Osteoblast (primary cell): ENCODE results near the gene BPIFB2. TPM values are rescaled to one million over a fixed set of nuclear protein-coding genes. Genes with fewer than 3 reads are reported as not detected.

Source experiments
- DNase-seq: peaks from one replicate; pipeline ENCODE4 v3.0.0; 2011; ENCODE audit warnings: low spot score, mixed read lengths; ENCODE audit not compliant: insufficient read length; ENCODE audit errors: missing footprints
- H2AFZ ChIP-seq: 2 replicates; pipeline ENCODE4 v1.6.0; 2011; ENCODE audit warnings: mild to moderate bottlenecking, low read length
- H3K27ac ChIP-seq: 2 replicates; pipeline ENCODE4 v1.5.1; 2011; ENCODE audit warnings: mild to moderate bottlenecking, low read depth, low read length, moderate library complexity
- H3K27me3 ChIP-seq: 2 replicates; pipeline ENCODE4 v1.6.0; 2012; ENCODE audit warnings: mild to moderate bottlenecking, control low read depth, inconsistent platforms, low read length, moderate library complexity; ENCODE audit not compliant: insufficient read depth
- H3K36me3 ChIP-seq: 2 replicates; pipeline ENCODE4 v1.5.1; 2011; ENCODE audit warnings: mild to moderate bottlenecking, low read length, control low read depth, moderate library complexity; ENCODE audit not compliant: insufficient read depth
- H3K4me1 ChIP-seq: 2 replicates; pipeline ENCODE4 v1.5.1; 2011; ENCODE audit warnings: mild to moderate bottlenecking, low read length, control low read depth, moderate library complexity; ENCODE audit not compliant: insufficient read depth
- H3K4me2 ChIP-seq: 2 replicates; pipeline ENCODE4 v1.6.0; 2011; ENCODE audit warnings: mild to moderate bottlenecking, low read length; ENCODE audit not compliant: insufficient read depth
- H3K4me3 ChIP-seq: fragments of 200-600 bp; sonication (generic); 3 replicates; pipeline ENCODE4 v1.5.1; 2012; ENCODE audit warnings: mild to moderate bottlenecking, low read length, inconsistent platforms; ENCODE audit not compliant: insufficient read depth
- H3K79me2 ChIP-seq: 2 replicates; pipeline ENCODE4 v1.6.0; 2012; ENCODE audit warnings: mild to moderate bottlenecking, low read length, control low read depth, inconsistent platforms; ENCODE audit not compliant: insufficient read depth
- H3K9me3 ChIP-seq: 2 replicates; pipeline ENCODE4 v1.5.1; 2011; ENCODE audit warnings: low read depth, low read length, control low read depth
- H4K20me1 ChIP-seq: 2 replicates; pipeline ENCODE4 v1.6.0; 2012; ENCODE audit warnings: mild to moderate bottlenecking, low read length, control low read depth; ENCODE audit not compliant: insufficient read depth
- CTCF ChIP-seq: IDR thresholded peaks from 2 replicates; pipeline ENCODE4 v1.5.1; 2011; ENCODE audit warnings: mild to moderate bottlenecking, low read depth, low read length, moderate library complexity; ENCODE audit errors: extremely low read depth
- total RNA-seq: library from RNA; depleted of rRNA; stranded (reverse); fragments of >200 nt; gene quantifications from 2 replicates; pipeline ENCODE4 v1.2.3, GENCODE V29; 2012

BPIFB2 gene
- total RNA-seq, 1 donor: not detected

DNA sequence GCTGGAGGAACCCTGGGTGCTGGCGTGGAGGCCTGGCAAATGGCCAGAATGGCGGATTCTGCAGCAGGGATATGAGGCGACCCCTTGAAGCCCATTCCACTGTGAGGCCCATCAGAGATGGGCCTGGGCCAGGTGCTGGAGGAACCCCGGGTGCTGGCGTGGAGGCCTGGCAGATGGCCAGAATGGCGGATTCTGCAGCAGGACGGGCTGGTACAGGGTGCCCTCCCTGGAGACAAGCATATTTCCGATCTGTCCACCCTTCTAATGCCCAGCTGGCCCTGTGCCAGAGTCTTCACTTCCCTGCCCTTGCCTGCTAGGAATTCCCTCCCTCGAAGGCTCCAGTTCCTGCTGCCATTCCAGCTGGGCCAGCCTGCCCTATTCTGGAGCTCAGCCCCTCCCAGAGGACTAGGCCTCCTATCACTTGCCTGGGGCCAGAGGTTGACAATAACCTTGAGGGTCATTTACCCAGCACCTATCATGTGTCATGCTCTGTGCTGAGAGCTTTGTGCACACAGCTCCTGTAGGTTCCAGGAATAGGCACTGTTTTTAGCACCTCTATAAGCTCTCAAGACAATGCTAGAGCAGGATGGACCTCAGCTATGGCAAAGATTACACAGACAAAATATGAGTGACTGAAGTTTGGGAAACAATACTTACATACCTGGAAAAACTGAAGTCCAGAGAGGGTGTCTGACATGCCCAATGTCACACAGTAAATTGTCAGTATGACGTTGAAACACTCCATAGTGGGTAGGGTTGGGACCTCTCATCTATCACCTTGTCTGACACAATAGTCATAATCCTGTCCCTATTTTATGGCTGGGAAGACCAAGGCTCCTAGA is 24.7 kb upstream of the BPIFB2 start:
- Histone ChIP-seq H3K4me3 (no peak overlapping the region), H3K4me2 (no peak overlapping the region), H3K4me1 (no peaks in the 10 kb centered on the region), H3K27ac (no peak overlapping the region), H3K36me3 (no peaks in the 10 kb centered on the region), H3K9me3 (no peaks in the 10 kb centered on the region), H3K79me2 (no peaks in the 10 kb centered on the region), H4K20me1 (no peaks in the 10 kb centered on the region), H2AFZ (no peak overlapping the region), H3K27me3 (no peaks in the 10 kb centered on the region)
- no peak for DNase-seq
- no peak for TF ChIP-seq CTCF

GRCh38 chr20:32983459-32984112 is 23.9 kb upstream of the BPIFB2 start:
- no peak overlapping the region for H3K27ac ChIP-seq
- H3K79me2 ChIP-seq: no peaks in the 10 kb centered on the region
- H4K20me1 ChIP-seq: no peaks in the 10 kb centered on the region
- TF ChIP-seq CTCF: no peak
- H3K36me3 ChIP-seq: no peaks in the 10 kb centered on the region
- no peak overlapping the region for H3K4me2 ChIP-seq
- DNase-seq: no peak
- H3K9me3 ChIP-seq: no peaks in the 10 kb centered on the region
- no peaks in the 10 kb centered on the region for H3K27me3 ChIP-seq
- no peaks in the 10 kb centered on the region for H3K4me1 ChIP-seq
- no peak overlapping the region for H3K4me3 ChIP-seq
- no peak overlapping the region for H2AFZ ChIP-seq

DNA sequence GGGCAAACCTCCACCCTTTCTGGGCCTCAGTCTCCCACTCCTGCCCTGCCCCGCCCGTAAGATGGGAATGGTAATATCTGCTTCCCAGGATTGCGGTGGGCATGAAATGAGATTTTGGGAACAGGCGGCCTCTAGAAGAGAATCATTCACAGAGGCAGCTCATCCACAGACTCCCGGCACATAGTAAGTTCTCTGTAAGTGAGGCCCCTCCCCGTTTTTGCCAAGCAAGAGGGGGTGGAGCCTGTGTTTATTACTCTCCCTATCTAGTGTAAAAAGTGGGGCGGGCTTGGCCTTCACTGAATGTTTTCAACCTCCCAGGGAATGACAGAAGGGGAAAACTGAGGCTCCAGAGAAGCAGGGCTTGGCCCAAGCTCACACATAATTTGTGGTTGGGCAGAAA is 23.3 kb upstream of the BPIFB2 start:
- TF ChIP-seq CTCF: no peak
- Histone ChIP-seq H3K4me3 (no peak overlapping the region), H3K36me3 (no peaks in the 10 kb centered on the region), H3K27me3 (no peaks in the 10 kb centered on the region), H3K79me2 (no peaks in the 10 kb centered on the region), H3K9me3 (no peaks in the 10 kb centered on the region), H2AFZ (no peak overlapping the region), H3K4me1 (no peaks in the 10 kb centered on the region), H3K4me2 (no peak overlapping the region), H3K27ac (no peak overlapping the region), H4K20me1 (no peaks in the 10 kb centered on the region)
- no peak for DNase-seq

DNA sequence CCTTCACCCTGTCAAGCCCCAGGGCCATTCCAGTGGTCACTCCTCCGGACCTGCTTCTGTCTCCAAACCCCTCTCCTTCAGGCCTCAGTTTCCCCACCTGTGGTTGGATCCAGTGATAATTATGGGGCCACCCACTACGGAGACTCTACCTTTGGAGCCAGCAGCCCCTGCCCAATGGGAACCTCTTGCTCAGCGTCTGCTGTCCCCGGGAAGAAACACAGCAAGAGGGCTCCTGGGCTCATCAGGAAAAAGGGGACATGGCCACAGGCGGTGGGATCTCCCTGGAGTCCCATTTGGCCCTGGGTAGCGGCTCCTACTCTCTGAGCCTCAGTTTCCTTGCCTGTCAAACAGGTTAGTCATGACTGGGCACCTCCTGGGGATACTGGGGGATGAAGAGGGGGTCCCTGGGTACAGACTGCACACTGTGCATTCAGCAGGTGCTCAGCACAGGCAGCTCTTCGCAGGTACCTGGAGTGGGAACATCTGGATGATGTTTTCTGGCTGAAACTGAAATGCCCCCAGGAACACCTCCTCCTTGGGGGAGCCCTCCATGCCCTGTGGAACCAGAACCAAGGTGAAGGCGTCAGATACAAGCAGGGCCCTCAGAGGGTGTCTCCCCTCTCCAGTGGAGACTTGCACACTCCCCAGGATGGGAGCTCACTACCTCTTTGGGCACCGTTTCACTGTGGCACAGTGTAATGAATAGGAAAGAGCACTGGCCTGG is 22.7 kb upstream of the BPIFB2 start:
- Histone ChIP-seq H3K36me3 (no peaks in the 10 kb centered on the region), H3K9me3 (no peaks in the 10 kb centered on the region), H3K4me3 (no peak overlapping the region), H2AFZ (no peak overlapping the region), H3K27me3 (no peaks in the 10 kb centered on the region), H3K79me2 (no peaks in the 10 kb centered on the region), H3K4me1 (no peaks in the 10 kb centered on the region), H3K27ac (no peak overlapping the region), H4K20me1 (no peaks in the 10 kb centered on the region), H3K4me2 (no peak overlapping the region)
- DNase-seq: no peak
- no peak for TF ChIP-seq CTCF
